ENCODE data around the gene NHP2.

Gene NHP2

DNA sequence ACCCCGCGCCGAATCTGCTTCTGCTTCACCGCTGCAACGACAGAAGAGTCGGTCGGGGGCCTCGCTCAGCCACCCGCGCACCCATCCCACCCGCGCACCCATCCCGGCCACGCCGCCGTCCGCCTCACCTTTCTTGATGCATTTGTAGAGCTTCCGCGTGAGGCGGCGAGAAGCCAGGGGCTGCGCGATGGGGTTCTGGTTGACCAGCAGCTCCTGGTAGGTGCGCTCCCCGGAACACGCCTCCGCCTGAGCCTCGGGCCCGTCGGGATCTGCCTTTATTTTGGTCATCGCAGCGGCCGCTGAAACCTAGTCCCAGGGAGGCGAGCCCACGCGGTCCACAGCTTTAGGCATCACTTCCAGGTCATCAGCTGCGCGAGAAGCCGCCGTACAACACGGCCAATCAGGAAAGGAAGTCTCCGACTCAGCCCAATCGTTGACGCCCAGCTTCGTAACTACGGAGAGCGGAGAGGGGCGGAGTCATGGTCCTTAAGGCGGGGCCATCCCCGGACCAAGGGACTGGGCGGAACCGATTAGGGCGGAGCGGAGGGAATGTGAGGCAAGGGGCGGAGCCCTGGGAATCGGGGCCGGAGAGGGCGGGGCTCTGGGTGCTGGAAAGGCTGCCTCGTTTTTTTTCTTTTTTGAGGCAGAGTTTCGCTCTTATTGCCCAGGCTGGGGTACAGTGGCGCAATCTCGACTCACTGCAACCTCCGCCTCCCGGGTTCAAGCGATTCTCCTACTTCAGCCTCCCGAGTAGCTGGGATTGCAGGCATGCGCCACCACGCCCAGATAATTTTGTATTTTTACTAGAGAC is at the start of gene NHP2:
NHP2 (minus strand) TSS at position 356 of the 811 bp plus-strand sequence; CDS start at position 288, 68 bp downstream.
- Histone ChIP-seq H3K36me3 (ENCODE audit: insufficient read depth, low read length) (peaks cover 41% of the 10 kb centered on the region), H4K20me1 (ENCODE audit: insufficient read depth, low read length) (peaks cover 22% of the 10 kb centered on the region; the same call in 1 of the 2 replicates), H3K9me3 (ENCODE audit: insufficient read depth, low read length, severe bottlenecking) (no peaks in the 10 kb centered on the region), H3K9ac (ENCODE audit: low read depth, low read length) (peak within 1 kb of the TSS; percentile 67), H2AFZ (ENCODE audit: low read depth, low read length) (peak within 1 kb of the TSS; percentile 72), H3K4me3 (ENCODE audit: low read depth in 1 of 2, low read length in 2 of 2) (peak within 1 kb of the TSS; percentile 86 to 95), H3K4me1 (ENCODE audit: insufficient read depth, low read length) (peaks cover 34% of the 10 kb centered on the region), H3K4me2 (ENCODE audit: insufficient read depth, low read length) (peak within 1 kb of the TSS; percentile 98), H3K79me2 (ENCODE audit: insufficient read depth, low read length) (peaks cover 20% of the 10 kb centered on the region), H3K27ac (ENCODE audit: low read length) (peak within 1 kb of the TSS; percentile 47), H3K27me3 (ENCODE audit: insufficient read depth, low read length, poor library complexity) (no peaks in the 10 kb centered on the region)
- DNase-seq: peak; percentile 99
- TF ChIP-seq EZH2 (IDR thresholded peaks at IDR 0.05; ENCODE audit: borderline replicate concordance, low read depth, low read length, severe bottlenecking) (no peak), CTCF (IDR thresholded peaks at IDR 0.05; ENCODE audit: borderline replicate concordance, extremely low read depth, low read length, poor library complexity, severe bottlenecking) (no peak)
- peak; percentile 95 for ATAC-seq (ENCODE audit: insufficient read depth, low read depth)

GRCh38 chr5:178202541-178202940 is 48.9 kb upstream of the NHP2 start:
- Histone ChIP-seq H3K9ac (ENCODE audit: low read depth, low read length) (no peak overlapping the region), H3K4me1 (ENCODE audit: insufficient read depth, low read length) (peaks cover 27% of the 10 kb centered on the region), H3K79me2 (ENCODE audit: insufficient read depth, low read length) (peaks cover 38% of the 10 kb centered on the region), H3K27ac (ENCODE audit: low read length) (no peak overlapping the region), H3K4me3 (ENCODE audit: low read depth in 1 of 2, low read length in 2 of 2) (no peak overlapping the region), H4K20me1 (ENCODE audit: insufficient read depth, low read length) (peaks cover 25% of the 10 kb centered on the region), H2AFZ (ENCODE audit: low read depth, low read length) (no peak overlapping the region), H3K27me3 (ENCODE audit: insufficient read depth, low read length, poor library complexity) (no peaks in the 10 kb centered on the region), H3K9me3 (ENCODE audit: insufficient read depth, low read length, severe bottlenecking) (no peaks in the 10 kb centered on the region), H3K4me2 (ENCODE audit: insufficient read depth, low read length) (no peak overlapping the region), H3K36me3 (ENCODE audit: insufficient read depth, low read length) (peaks cover 23% of the 10 kb centered on the region)
- DNase-seq (no peak), ATAC-seq (ENCODE audit: insufficient read depth, low read depth) (no peak)
- no peak for TF ChIP-seq CTCF (IDR thresholded peaks at IDR 0.05; ENCODE audit: borderline replicate concordance, extremely low read depth, low read length, poor library complexity, severe bottlenecking)
- no peak for TF ChIP-seq EZH2 (IDR thresholded peaks at IDR 0.05; ENCODE audit: borderline replicate concordance, low read depth, low read length, severe bottlenecking)

DNA sequence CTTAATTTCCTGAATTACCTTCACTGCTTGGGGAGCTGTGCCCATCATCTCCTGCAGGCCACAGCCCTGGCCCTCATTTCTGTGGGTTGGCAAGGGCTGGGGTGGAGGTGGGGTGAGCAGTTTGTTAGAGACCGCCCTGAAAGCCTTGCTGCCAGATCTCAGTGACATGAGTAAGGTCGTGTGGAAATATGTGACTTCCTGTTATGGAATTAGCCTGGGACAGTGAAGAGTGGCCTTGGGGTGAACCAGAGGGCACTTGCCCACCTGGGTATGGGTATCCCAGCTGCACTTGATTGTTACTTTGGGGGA is 48.2 kb upstream of the NHP2 start:
- H4K20me1 ChIP-seq (ENCODE audit: insufficient read depth, low read length): peaks cover 18% of the 10 kb centered on the region
- no peak overlapping the region for H3K4me3 ChIP-seq (ENCODE audit: low read depth in 1 of 2, low read length in 2 of 2)
- TF ChIP-seq EZH2 (IDR thresholded peaks at IDR 0.05; ENCODE audit: borderline replicate concordance, low read depth, low read length, severe bottlenecking) (no peak), CTCF (IDR thresholded peaks at IDR 0.05; ENCODE audit: borderline replicate concordance, extremely low read depth, low read length, poor library complexity, severe bottlenecking) (no peak)
- no peak overlapping the region for H3K4me2 ChIP-seq (ENCODE audit: insufficient read depth, low read length)
- H3K9me3 ChIP-seq (ENCODE audit: insufficient read depth, low read length, severe bottlenecking): no peaks in the 10 kb centered on the region
- DNase-seq: no peak
- H3K27me3 ChIP-seq (ENCODE audit: insufficient read depth, low read length, poor library complexity): no peaks in the 10 kb centered on the region
- no peak overlapping the region for H3K9ac ChIP-seq (ENCODE audit: low read depth, low read length)
- no peak for ATAC-seq (ENCODE audit: insufficient read depth, low read depth)
- H3K79me2 ChIP-seq (ENCODE audit: insufficient read depth, low read length): peaks cover 32% of the 10 kb centered on the region
- H3K4me1 ChIP-seq (ENCODE audit: insufficient read depth, low read length): peaks cover 21% of the 10 kb centered on the region
- peaks cover 17% of the 10 kb centered on the region for H3K36me3 ChIP-seq (ENCODE audit: insufficient read depth, low read length)
- no peak overlapping the region for H3K27ac ChIP-seq (ENCODE audit: low read length)
- H2AFZ ChIP-seq (ENCODE audit: low read depth, low read length): no peak overlapping the region

Measured in DND-41 (cell line).